Adrenal gland (tissue), 5 donors: ENCODE measurements around the gene FGFRL1.

Experiments used
- CTCF ChIP-seq, 6 experiments: fragments of 450-650 bp in 4 of 6; fragments of 200-600 bp in 2 of 6; sonication (generic) in 1 of 6; IDR thresholded peaks; 1 replicate in 5 of 6; 2 replicates in 1 of 6; pipeline versions ENCODE4 v1.5.1 to v1.8.0; 2016 to 2021; ENCODE audit warnings: antibody characterized with exemption in 6 of 6, mild to moderate bottlenecking in 2 of 6, moderate library complexity in 1 of 6
- POLR2A ChIP-seq, 2 donors: fragments of 450-650 bp; IDR thresholded peaks; one replicate each; pipeline ENCODE4 v1.6.1; 2017; ENCODE audit warnings: antibody characterized with exemption in 2 of 2, mild to moderate bottlenecking in 2 of 2, moderate library complexity in 1 of 2
- donor health status: DM: no; HTN: no; CAD: no.

DNA sequence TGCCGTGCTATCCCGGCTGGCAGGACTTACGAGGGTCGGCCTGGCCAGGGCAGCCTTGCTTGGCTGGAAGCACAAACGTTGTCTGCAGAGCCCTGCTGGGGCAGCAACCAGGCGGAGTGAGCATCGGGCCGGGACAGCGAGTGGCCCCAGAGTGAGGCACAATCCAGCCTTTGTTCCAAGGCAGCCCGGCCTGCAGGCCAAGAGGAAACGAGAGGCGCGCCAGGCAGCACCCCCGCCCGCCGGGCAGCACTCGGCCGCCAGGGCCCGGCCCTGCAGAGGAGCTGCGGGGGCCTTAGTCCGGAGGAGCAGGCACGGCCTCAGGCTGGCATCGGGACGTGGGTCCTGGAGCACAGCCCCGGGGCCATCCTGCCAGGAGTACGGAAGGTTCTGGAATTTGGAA, 24.1 kb downstream of the FGFRL1 start:
- TF ChIP-seq CTCF (IDR thresholded peaks at IDR 0.05) (no peak), POLR2A (IDR thresholded peaks at IDR 0.05) (no peak)
